Activated CD4-positive, alpha-beta memory T cell treated with anti-CD3 and anti-CD28 coated beads, Interleukin-2, amount 10 ng/mL, durations not matched to agents 7 days and 5 days (primary cell): ENCODE results near the gene EMC10. TPM values are rescaled to one million over a fixed set of nuclear protein-coding genes. Genes with fewer than 3 reads are reported as not detected.
A peak's percentile ranks its signal among the peaks of the same experiment; 100 is the strongest.

Experiments used
- CTCF ChIA-PET: fragments of 350-600 bp; sonication (Branson Sonifier 250); formaldehyde crosslinking; loops from one replicate; lab custom pipeline; 2021; ENCODE audit warnings: antibody characterized with exemption, inconsistent platforms; lab: Charles Lee
- POLR2A ChIA-PET: fragments of 350-600 bp; sonication (Branson Sonifier 250); formaldehyde crosslinking; loops from one replicate; lab custom pipeline; 2021; ENCODE audit warnings: antibody characterized with exemption; lab: Charles Lee
- DNase-seq: peaks from one replicate; pipeline ENCODE4 v3.0.0-alpha.2; 2020
- H3K27ac Mint-ChIP-seq: one replicate; pipeline ENCODE4 v1.8.0; 2021; ENCODE audit warnings: mild to moderate bottlenecking, mixed read lengths
- H3K27me3 Mint-ChIP-seq: one replicate; pipeline ENCODE4 v1.8.0; 2021; ENCODE audit warnings: mixed read lengths
- H3K36me3 Mint-ChIP-seq: one replicate; pipeline ENCODE4 v1.8.0; 2021; ENCODE audit warnings: low read depth, mixed read lengths
- H3K4me1 Mint-ChIP-seq: one replicate; pipeline ENCODE4 v1.8.0; 2021; ENCODE audit warnings: mixed read lengths
- H3K4me3 Mint-ChIP-seq: one replicate; pipeline ENCODE4 v1.8.0; 2021; ENCODE audit warnings: mild to moderate bottlenecking, mixed read lengths
- H3K9me3 Mint-ChIP-seq: one replicate; pipeline ENCODE4 v1.8.0; 2021; ENCODE audit warnings: mixed read lengths
- total RNA-seq, 2 experiments: library from RNA; stranded (reverse); gene quantifications; one replicate each; pipeline ENCODE4 v1.2.3, GENCODE V29; 2021

Gene EMC10
- total RNA-seq, 2 experiments from 2014 or later = 56.3 to 57.2 TPM

- H3K27me3 Mint-ChIP-seq = no peaks in the 10 kb centered on the region
- ChIA-PET POLR2A (interaction anchor here (0.8 kb wide), 1 partner anchor 13 kb away, joined by 3 read pairs; no protein-coding TSS in a partner anchor), CTCF (no interaction called here)
- peaks cover 27% of the 10 kb centered on the region for H3K36me3 Mint-ChIP-seq
- no peak overlapping the region for H3K27ac Mint-ChIP-seq
- H3K9me3 Mint-ChIP-seq = peaks cover 10% of the 10 kb centered on the region
- H3K4me3 Mint-ChIP-seq = no peak overlapping the region
- no peak for DNase-seq
- H3K4me1 Mint-ChIP-seq = no peaks in the 10 kb centered on the region
These were observed 9.1 kb downstream of the EMC10 start for GRCh38 chr19:50485284-50485955.

- ChIA-PET CTCF (interaction anchor here (1.0 kb wide), 1 partner anchor 15 kb away, joined by 3 read pairs; no protein-coding TSS in a partner anchor), POLR2A (interaction anchor here (0.9 kb wide), 1 partner anchor 12 kb away, joined by 3 read pairs; no protein-coding TSS in a partner anchor)
- peak; percentile 63 for DNase-seq
- H3K36me3 Mint-ChIP-seq = peaks cover 19% of the 10 kb centered on the region
- H3K9me3 Mint-ChIP-seq = peaks cover 10% of the 10 kb centered on the region
- no peak overlapping the region for H3K4me3 Mint-ChIP-seq
- H3K4me1 Mint-ChIP-seq = peaks cover 6% of the 10 kb centered on the region
- no peak overlapping the region for H3K27ac Mint-ChIP-seq
- no peaks in the 10 kb centered on the region for H3K27me3 Mint-ChIP-seq
These were observed 10.7 kb downstream of the EMC10 start for GRCh38 chr19:50486823-50487515.

- Mint-ChIP-seq H3K9me3 (peaks cover 10% of the 10 kb centered on the region), H3K4me3 (no peak overlapping the region), H3K27ac (no peak overlapping the region), H3K36me3 (peaks cover 15% of the 10 kb centered on the region), H3K4me1 (peaks cover 10% of the 10 kb centered on the region), H3K27me3 (no peaks in the 10 kb centered on the region)
- CTCF ChIA-PET = no interaction called here
- POLR2A ChIA-PET = no interaction called here
- no peak for DNase-seq
These were observed 12.3 kb downstream of the EMC10 start for GRCh38 chr19:50488389-50489194.

GRCh38 chr19:50489461-50490011 is 13.2 kb downstream of the EMC10 start:
- Mint-ChIP-seq H3K9me3 (peaks cover 10% of the 10 kb centered on the region), H3K27ac (no peak overlapping the region), H3K4me1 (peaks cover 10% of the 10 kb centered on the region), H3K4me3 (no peak overlapping the region), H3K36me3 (peaks cover 15% of the 10 kb centered on the region), H3K27me3 (no peaks in the 10 kb centered on the region)
- DNase-seq = no peak
- ChIA-PET POLR2A (no interaction called here), CTCF (no interaction called here)

GRCh38 chr19:50490411-50490811 is 14.1 kb downstream of the EMC10 start:
- CTCF ChIA-PET = no interaction called here
- Mint-ChIP-seq H3K36me3 (peaks cover 7% of the 10 kb centered on the region), H3K4me3 (no peak overlapping the region), H3K27me3 (no peaks in the 10 kb centered on the region), H3K27ac (no peak overlapping the region), H3K9me3 (peaks cover 8% of the 10 kb centered on the region), H3K4me1 (peaks cover 10% of the 10 kb centered on the region)
- POLR2A ChIA-PET = no interaction called here
- no peak for DNase-seq

DNA sequence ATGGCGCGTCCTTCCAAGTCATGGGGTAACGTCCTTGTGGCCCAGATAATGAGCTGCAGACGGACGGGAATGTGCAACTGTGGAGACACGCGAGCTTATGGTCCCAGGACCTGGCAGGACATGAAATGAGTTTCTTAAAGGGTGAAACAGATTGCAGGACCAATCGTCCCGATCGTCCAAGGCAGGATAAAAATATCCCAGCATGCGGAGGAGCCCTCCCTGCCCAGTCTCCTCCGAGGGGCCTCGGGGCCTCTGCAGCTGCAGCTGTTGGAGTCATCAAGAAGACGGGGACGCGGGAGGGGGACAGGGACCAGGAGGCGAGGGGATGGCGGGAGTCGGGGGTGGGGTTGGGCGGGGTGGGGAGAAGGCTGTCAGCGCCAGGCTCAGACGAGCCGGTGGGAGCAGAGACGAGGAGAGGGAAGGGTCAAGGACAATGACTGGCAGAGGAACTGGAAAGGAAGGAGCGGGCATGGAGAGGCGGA is 14.7 kb downstream of the EMC10 start:
- no peak overlapping the region for H3K27ac Mint-ChIP-seq
- peaks cover 4% of the 10 kb centered on the region for H3K9me3 Mint-ChIP-seq
- H3K4me3 Mint-ChIP-seq = no peak overlapping the region
- H3K27me3 Mint-ChIP-seq = no peaks in the 10 kb centered on the region
- POLR2A ChIA-PET = no interaction called here
- H3K36me3 Mint-ChIP-seq = peaks cover 2% of the 10 kb centered on the region
- peaks cover 10% of the 10 kb centered on the region for H3K4me1 Mint-ChIP-seq
- no peak for DNase-seq
- CTCF ChIA-PET = no interaction called here

DNA sequence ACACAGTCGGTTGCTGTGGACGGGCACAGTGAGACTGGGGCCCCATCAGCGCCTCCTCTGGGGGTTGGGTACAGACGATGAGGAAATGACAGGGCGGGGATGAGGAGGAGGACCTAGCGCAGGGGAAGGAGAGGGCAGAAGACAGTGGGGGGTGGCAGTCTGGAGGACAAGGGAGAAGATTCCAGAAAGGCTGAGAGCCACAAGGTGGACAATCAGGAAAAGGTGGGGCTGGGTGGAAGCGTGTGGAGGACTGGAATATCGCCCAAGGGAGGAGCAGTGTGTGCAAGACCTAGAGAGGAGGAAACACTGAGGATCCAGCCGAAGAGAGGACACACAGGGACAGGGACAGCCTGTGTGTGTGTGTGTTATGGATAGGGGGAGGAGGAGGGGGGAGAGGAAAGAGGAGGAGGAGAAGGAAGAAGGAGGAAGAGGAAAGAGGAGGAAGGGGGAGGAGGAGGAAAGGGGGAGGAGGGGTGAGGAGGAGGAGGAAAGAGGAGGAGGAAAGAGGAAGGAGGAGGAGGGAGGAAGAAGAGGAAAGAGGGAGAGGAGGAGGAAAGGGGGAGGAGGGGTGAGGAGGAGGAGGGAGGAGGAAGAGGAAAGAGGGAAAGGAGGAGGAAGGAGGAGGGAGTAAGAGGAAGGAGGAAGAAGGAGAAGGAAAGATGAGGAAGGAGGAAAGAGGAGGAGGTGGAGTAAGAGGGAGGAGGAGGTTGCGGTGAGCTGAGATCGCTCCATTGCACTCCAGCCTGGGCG is 16.2 kb downstream of the EMC10 start:
- Mint-ChIP-seq H3K36me3 (no peaks in the 10 kb centered on the region), H3K9me3 (no peaks in the 10 kb centered on the region), H3K4me3 (no peak overlapping the region), H3K4me1 (peaks cover 10% of the 10 kb centered on the region), H3K27me3 (no peaks in the 10 kb centered on the region), H3K27ac (no peak overlapping the region)
- POLR2A ChIA-PET = no interaction called here
- CTCF ChIA-PET = no interaction called here
- no peak for DNase-seq

DNA sequence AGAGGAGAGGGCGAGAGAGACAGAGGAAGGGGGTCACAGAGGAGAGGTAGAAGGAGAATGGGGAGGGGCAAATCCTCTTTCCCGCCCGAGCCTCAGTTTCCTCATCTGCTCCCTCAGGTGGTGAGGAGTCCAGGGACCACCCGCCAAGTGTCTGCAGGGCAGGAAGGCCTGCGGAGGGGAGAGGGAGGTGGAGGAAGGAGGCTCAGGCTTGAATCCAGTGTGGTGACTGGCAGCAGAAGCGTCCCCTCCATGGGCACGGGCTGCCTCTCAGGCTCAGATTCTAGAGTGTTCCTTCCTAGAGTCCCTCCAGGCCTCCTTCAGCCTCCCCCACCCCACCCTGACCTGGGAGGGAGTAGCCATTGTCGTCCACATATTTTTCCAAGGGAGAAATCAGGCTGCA is 16.9 kb downstream of the EMC10 start:
- Mint-ChIP-seq H3K4me3 (no peak overlapping the region), H3K27ac (no peak overlapping the region), H3K9me3 (no peaks in the 10 kb centered on the region), H3K27me3 (no peaks in the 10 kb centered on the region), H3K36me3 (no peaks in the 10 kb centered on the region), H3K4me1 (peaks cover 10% of the 10 kb centered on the region)
- CTCF ChIA-PET = no interaction called here
- POLR2A ChIA-PET = no interaction called here
- no peak for DNase-seq

GRCh38 chr19:50494186-50495019 is 18.1 kb downstream of the EMC10 start:
- no peaks in the 10 kb centered on the region for H3K27me3 Mint-ChIP-seq
- CTCF ChIA-PET = no interaction called here
- H3K27ac Mint-ChIP-seq = no peak overlapping the region
- H3K4me1 Mint-ChIP-seq = peaks cover 10% of the 10 kb centered on the region
- POLR2A ChIA-PET = interaction anchor here (0.7 kb wide), 1 partner anchor 332 kb away, joined by 4 read pairs; no protein-coding TSS in a partner anchor
- H3K36me3 Mint-ChIP-seq = no peaks in the 10 kb centered on the region
- no peak overlapping the region for H3K4me3 Mint-ChIP-seq
- H3K9me3 Mint-ChIP-seq = no peaks in the 10 kb centered on the region
- DNase-seq = no peak

DNA sequence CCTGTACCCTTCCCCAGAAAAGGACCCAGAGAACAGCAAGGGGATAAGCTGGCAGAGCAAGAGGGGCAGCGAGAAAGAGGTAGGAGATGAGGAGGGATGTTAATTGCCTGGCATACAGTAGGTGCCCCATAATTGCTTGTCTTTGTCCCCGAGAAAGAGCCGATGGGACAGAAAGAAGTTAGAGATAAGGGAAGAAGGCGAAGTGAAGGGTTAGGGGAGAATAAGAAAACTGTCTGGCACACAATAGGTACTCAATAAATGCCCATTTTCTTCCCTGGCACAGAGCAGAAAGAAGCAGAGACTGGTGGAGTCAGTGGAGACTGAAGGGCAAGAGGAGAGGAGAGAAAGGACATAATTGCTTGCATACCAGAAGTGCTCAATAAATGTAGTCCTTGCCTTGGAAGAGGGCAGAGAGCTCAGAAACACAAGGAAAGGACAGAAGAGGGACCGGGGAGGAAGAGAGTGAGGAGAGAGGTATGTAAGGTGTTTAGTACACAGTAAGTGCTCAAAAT is 18.8 kb downstream of the EMC10 start:
- Mint-ChIP-seq H3K9me3 (no peaks in the 10 kb centered on the region), H3K4me1 (peaks cover 10% of the 10 kb centered on the region), H3K4me3 (no peak overlapping the region), H3K27me3 (no peaks in the 10 kb centered on the region), H3K36me3 (no peaks in the 10 kb centered on the region), H3K27ac (no peak overlapping the region)
- CTCF ChIA-PET = no interaction called here
- no peak for DNase-seq
- POLR2A ChIA-PET = no interaction called here

DNA sequence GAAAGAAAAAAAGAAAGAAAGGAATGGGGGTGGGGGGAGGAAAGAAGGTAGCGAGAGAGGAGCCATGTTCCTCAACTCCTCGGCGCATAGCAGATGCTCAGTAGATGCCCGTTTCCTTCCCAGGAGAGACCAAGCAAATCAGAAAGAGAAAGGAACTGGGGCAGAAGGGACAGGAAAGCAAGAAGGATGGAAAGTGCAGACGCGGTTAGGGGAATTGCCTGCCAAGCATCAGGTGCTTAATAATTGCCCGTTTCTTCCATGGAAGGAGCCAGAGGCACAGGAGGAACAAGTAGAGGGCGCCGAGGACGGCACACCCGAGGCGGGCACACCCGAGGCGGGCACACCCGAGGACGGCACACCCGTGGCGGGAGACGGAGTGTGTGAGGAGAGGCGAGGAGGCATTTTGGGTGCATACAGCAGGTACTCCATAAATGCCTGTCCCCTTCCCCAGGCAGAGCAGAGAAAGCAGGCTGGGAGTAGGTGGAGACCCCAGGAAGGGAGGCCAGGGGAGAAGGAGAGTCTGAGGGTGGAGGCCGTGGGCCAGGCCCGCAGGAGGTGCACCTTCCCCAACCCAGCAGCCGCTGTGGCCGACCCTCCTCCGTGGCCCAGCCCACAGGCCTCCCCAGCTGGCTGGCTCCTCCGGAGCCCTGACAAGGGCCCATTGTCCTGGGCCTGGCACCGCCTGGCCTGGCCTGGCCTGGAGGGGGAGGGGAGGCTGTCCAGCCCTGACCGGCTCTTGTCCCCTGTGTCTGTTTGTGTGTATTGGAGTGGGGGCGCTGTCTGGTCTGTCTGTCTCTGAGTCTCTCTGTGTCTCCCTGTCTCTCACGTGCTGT is 20.1 kb downstream of the EMC10 start:
- no peak overlapping the region for H3K4me3 Mint-ChIP-seq
- H3K27me3 Mint-ChIP-seq = no peaks in the 10 kb centered on the region
- no peaks in the 10 kb centered on the region for H3K36me3 Mint-ChIP-seq
- POLR2A ChIA-PET = no interaction called here
- DNase-seq = no peak
- no peak overlapping the region for H3K27ac Mint-ChIP-seq
- CTCF ChIA-PET = interaction anchor here (0.6 kb wide), 1 partner anchor 42 kb away, joined by 4 read pairs; no protein-coding TSS in a partner anchor
- peaks cover 10% of the 10 kb centered on the region for H3K4me1 Mint-ChIP-seq
- H3K9me3 Mint-ChIP-seq = no peaks in the 10 kb centered on the region
